ENCODE results near the gene CGRRF1. TPM values are rescaled to one million over a fixed set of nuclear protein-coding genes. Genes with fewer than 3 reads are reported as not detected.

The CGRRF1 gene
- total and polyA plus RNA-seq, 3 donors from 2014 or later: 29.4 to 79.6 (median 31.4) TPM

DNA sequence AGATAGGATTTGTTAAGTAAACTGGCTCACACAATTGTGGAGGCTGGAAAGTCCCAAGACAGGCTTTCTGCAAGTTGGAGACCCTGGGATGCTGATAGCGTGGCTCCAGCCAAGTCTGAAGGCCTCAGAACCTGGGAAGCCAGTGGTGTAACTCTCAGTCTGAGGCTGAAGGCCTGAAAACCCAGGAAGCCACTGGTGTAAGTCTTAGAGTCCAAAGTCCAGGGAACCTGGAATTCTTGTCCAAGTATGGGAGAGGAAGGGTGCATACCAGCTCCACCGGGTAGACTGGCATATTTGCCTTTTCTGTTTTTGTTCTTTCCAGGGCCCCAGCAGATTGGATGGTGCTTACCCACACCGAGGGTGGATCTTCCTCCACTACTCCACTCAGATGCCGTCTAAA is 39.0 kb upstream of the CGRRF1 start:
- intact Hi-C loops (cut with DNase I; ENCODE audit: low total_unique reads): no loop called here
- H3K27ac ChIP-seq: peak overlapping the region in 1 of 2 donors; percentile 19
- H3K9me3 ChIP-seq: no peaks in the 10 kb centered on the region
- TF ChIP-seq, protein P1, sequence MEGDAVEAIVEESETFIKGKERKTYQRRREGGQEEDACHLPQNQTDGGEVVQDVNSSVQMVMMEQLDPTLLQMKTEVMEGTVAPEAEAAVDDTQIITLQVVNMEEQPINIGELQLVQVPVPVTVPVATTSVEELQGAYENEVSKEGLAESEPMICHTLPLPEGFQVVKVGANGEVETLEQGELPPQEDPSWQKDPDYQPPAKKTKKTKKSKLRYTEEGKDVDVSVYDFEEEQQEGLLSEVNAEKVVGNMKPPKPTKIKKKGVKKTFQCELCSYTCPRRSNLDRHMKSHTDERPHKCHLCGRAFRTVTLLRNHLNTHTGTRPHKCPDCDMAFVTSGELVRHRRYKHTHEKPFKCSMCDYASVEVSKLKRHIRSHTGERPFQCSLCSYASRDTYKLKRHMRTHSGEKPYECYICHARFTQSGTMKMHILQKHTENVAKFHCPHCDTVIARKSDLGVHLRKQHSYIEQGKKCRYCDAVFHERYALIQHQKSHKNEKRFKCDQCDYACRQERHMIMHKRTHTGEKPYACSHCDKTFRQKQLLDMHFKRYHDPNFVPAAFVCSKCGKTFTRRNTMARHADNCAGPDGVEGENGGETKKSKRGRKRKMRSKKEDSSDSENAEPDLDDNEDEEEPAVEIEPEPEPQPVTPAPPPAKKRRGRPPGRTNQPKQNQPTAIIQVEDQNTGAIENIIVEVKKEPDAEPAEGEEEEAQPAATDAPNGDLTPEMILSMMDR (IDR thresholded peaks at IDR 0.05): no peak
- no peak for TF ChIP-seq POLR2A (IDR thresholded peaks at IDR 0.05)
- no peak overlapping the region for H3K4me3 ChIP-seq
- no peak for DNase-seq
- WGBS, 2 donors: 85% methylated on average over 4 of the region's 4 CpGs
- no peaks in the 10 kb centered on the region for H3K36me3 ChIP-seq (ENCODE audit: low read depth, missing control alignments)
- peaks cover 44% of the 10 kb centered on the region for H3K4me1 ChIP-seq
- no peaks in the 10 kb centered on the region for H3K27me3 ChIP-seq

DNA sequence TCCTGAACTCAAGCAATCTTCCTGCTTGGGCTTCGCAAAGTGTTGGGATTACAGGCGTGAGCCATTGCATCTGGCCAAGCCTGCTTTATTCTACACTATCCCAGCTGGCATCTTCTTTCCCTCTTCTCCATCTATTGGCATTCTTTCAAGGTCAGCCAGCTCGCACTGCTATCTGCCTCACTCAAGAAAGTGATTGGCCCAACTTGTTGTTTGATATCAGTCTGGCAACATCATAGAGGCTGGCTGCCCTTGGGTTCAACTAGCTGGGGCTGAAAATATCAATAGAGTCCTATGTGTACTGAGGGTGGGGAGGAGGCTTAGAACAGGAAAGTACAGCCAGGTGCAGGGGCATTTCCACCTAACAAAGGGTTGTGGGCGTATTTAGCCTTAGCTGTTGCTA is 38.1 kb upstream of the CGRRF1 start:
- peaks cover 44% of the 10 kb centered on the region for H3K4me1 ChIP-seq
- H3K27me3 ChIP-seq: no peaks in the 10 kb centered on the region
- 61 to 67% methylated on average over 4 of the region's 4 CpGs for WGBS, 2 donors
- DNase-seq: peak; percentile 37
- no peaks in the 10 kb centered on the region for H3K9me3 ChIP-seq
- H3K27ac ChIP-seq: no peak overlapping the region
- H3K36me3 ChIP-seq (ENCODE audit: low read depth, missing control alignments): no peaks in the 10 kb centered on the region
- intact Hi-C loops (cut with DNase I; ENCODE audit: low total_unique reads): no loop called here
- TF ChIP-seq, protein P1 (IDR thresholded peaks at IDR 0.05): no peak
- no peak for TF ChIP-seq POLR2A (IDR thresholded peaks at IDR 0.05)
- no peak overlapping the region for H3K4me3 ChIP-seq

DNA sequence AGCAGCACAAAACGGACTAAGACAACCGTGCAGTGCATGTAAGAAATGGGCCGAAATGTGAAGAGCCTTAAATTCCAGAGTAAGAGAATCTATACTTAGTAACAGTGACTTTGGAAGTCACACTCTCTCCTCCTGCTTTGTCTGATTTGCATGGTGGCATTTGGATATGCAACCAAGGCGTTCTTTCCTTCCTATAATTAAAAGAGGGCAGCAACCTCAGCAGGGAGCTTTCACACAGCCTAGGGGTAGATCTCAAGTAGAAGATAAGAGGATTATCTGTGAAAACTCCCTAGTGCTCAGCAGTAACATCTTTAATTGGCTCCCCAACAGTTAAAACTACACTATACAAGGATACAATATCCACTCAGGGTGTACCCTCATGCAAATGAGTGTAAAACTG is 37.4 kb upstream of the CGRRF1 start:
- Histone ChIP-seq H3K9me3 (no peaks in the 10 kb centered on the region), H3K4me1 (peaks cover 44% of the 10 kb centered on the region), H3K27ac (peak overlapping the region in 1 of 2 donors; percentile 27), H3K36me3 (ENCODE audit: low read depth, missing control alignments) (no peaks in the 10 kb centered on the region), H3K27me3 (no peaks in the 10 kb centered on the region), H3K4me3 (no peak overlapping the region)
- WGBS, 2 donors: 58 to 78% methylated on average over 4 of the region's 4 CpGs
- TF ChIP-seq, protein P1 (IDR thresholded peaks at IDR 0.05): no peak
- no peak for TF ChIP-seq POLR2A (IDR thresholded peaks at IDR 0.05)
- no peak for DNase-seq
- intact Hi-C loops (cut with DNase I; ENCODE audit: low total_unique reads): no loop called here

DNA sequence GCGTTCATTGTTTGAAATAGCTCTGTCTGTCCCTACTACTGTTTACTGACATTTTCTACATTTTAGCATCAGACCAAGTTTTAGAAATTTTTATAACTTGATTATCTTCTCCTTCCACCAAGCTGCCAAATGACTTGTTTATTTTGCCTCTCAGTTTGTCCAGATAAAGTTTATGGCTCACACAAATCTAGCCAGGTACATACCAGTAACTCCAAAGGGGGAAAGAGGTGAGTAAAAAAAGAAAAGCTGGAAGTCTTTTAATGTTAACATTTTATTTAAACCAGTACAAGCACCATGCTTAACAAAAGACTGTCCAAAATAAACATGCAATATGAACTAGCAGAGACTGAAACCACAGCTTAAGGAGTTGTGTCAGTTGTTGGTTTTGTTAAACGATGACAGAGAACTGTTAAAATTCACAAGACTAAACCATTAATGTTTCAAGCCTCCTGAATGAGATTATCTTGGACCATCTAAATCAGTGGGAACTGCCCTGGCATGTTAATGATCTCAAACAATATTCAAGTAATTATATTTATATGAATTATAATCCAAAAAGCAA is 35.4 kb upstream of the CGRRF1 start:
- H3K36me3 ChIP-seq (ENCODE audit: low read depth, missing control alignments): no peaks in the 10 kb centered on the region
- intact Hi-C loops (cut with DNase I; ENCODE audit: low total_unique reads): no loop called here
- no peaks in the 10 kb centered on the region for H3K27me3 ChIP-seq
- no peak overlapping the region for H3K27ac ChIP-seq
- peaks cover 44% of the 10 kb centered on the region for H3K4me1 ChIP-seq
- H3K9me3 ChIP-seq: no peaks in the 10 kb centered on the region
- no peak overlapping the region for H3K4me3 ChIP-seq
- 69 to 71% methylated on average over 2 of the region's 2 CpGs for WGBS, 2 donors
- no peak for DNase-seq
- TF ChIP-seq, protein P1 (IDR thresholded peaks at IDR 0.05): no peak
- TF ChIP-seq POLR2A (IDR thresholded peaks at IDR 0.05): no peak

All from testis (tissue), 3 donors.